Stimulated activated CD4-positive, alpha-beta T cell treated with anti-CD3 and anti-CD28 coated beads, Interleukin-2, amount 100 ng/mL, for 24 hours (primary cell): ENCODE results near the gene CUX1.
"Not testable (repeated sequence)": the region's sequence is repeated elsewhere in the genome, so short reads cannot be mapped to it uniquely, and the experiment has no call there.

ENCODE experiments used
- DNase-seq, 2 donors: peaks; one replicate each; pipeline ENCODE4 v3.0.0-alpha.2; 2020

The CUX1 gene

GRCh38 chr7:102325106-102325505 is 507.7 kb downstream of the CUX1 start:
- DNase-seq, result not testable (repeated sequence)

GRCh38 chr7:102326157-102326889 is 508.9 kb downstream of the CUX1 start:
- no peak for DNase-seq

- DNase-seq, result not testable (repeated sequence)
These were observed 509.8 kb downstream of the CUX1 start for GRCh38 chr7:102327183-102327582.

- not testable (repeated sequence) for DNase-seq
These were observed 511.4 kb downstream of the CUX1 start for GRCh38 chr7:102328863-102329262.

- not testable (repeated sequence) for DNase-seq
These were observed 511.9 kb downstream of the CUX1 start for GRCh38 chr7:102329366-102329765.

GRCh38 chr7:102330666-102331460 is 513.4 kb downstream of the CUX1 start:
- DNase-seq, result not testable (repeated sequence)
